ENCODE measurements around the gene TOP3B.

- no peak for TF ChIP-seq CTCF (IDR thresholded peaks at IDR 0.05; ENCODE audit: low read depth, low read length, missing input control)
- TF ChIP-seq YY1 (IDR thresholded peaks at IDR 0.05) = no peak
- TF ChIP-seq ATF3 (IDR thresholded peaks at IDR 0.05) = no peak
- TF ChIP-seq GABPA (IDR thresholded peaks at IDR 0.05 in 1 of 2, conservative IDR thresholded peaks at IDR 0.05 in 1 of 2) = no peak
- TF ChIP-seq SP1 (IDR thresholded peaks at IDR 0.05) = no peak
- TF ChIP-seq REST (IDR thresholded peaks at IDR 0.05) = no peak
- no peak for TF ChIP-seq RXRA (IDR thresholded peaks at IDR 0.05)
These were observed 37.3 kb upstream of the TOP3B start for GRCh38 chr22:22019659-22020424.

All from liver (tissue), 3 donors.